ENCODE data around the gene EDARADD.

EDARADD gene

DNA sequence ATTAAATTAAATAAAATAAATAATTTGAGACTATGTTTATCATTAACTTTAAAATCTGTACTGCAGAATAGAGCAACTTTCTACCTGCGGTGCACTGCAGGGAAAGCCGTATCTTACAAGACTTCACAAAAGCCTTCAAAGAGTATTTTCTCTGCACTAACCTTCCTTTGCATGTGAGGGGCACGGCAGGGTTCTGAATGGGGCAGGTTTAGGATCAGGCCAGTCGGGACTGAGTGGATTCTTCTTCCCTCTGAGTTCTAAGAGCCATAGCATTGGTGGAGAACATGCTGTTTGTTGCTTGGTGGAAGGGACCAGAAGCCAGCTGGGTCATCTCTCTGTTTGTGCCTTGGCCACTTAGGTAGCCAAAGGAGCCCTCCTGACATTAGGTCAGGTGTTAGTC lies 74.5 kb downstream of the EDARADD start:
- Histone ChIP-seq H3K9me3 (ENCODE audit: low read length) (no peaks in the 10 kb centered on the region), H2AFZ (ENCODE audit: low read length) (no peak overlapping the region), H3K9ac (ENCODE audit: low read length) (no peak overlapping the region), H3K4me3 (ENCODE audit: low read depth, low read length, poor library complexity, severe bottlenecking) (no peak overlapping the region), H4K20me1 (ENCODE audit: insufficient read depth, low read length) (no peaks in the 10 kb centered on the region), H3K4me1 (ENCODE audit: insufficient read depth, low read length, severe bottlenecking) (no peaks in the 10 kb centered on the region), H3K9me2 (ENCODE audit: low read depth, low read length) (no peaks in the 10 kb centered on the region), H3F3A (ENCODE audit: insufficient read depth, low read length) (no peaks in the 10 kb centered on the region), H3K4me2 (ENCODE audit: low read length) (no peak overlapping the region), H3K36me3 (ENCODE audit: insufficient read depth, low read length) (no peaks in the 10 kb centered on the region), H3K27me3 (ENCODE audit: insufficient read depth, low read length) (no peaks in the 10 kb centered on the region; the same call in 1 of the 2 replicates), H3K27ac (ENCODE audit: low read depth, low read length, poor library complexity, severe bottlenecking) (no peak overlapping the region), H3K79me2 (ENCODE audit: insufficient read depth, low read length) (no peaks in the 10 kb centered on the region)
- TF ChIP-seq, protein P1, sequence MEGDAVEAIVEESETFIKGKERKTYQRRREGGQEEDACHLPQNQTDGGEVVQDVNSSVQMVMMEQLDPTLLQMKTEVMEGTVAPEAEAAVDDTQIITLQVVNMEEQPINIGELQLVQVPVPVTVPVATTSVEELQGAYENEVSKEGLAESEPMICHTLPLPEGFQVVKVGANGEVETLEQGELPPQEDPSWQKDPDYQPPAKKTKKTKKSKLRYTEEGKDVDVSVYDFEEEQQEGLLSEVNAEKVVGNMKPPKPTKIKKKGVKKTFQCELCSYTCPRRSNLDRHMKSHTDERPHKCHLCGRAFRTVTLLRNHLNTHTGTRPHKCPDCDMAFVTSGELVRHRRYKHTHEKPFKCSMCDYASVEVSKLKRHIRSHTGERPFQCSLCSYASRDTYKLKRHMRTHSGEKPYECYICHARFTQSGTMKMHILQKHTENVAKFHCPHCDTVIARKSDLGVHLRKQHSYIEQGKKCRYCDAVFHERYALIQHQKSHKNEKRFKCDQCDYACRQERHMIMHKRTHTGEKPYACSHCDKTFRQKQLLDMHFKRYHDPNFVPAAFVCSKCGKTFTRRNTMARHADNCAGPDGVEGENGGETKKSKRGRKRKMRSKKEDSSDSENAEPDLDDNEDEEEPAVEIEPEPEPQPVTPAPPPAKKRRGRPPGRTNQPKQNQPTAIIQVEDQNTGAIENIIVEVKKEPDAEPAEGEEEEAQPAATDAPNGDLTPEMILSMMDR (IDR thresholded peaks at IDR 0.05; ENCODE audit: low read length) = no peak
- TF ChIP-seq EZH2 (IDR thresholded peaks at IDR 0.05; ENCODE audit: borderline replicate concordance, low read length) = no peak

DNA sequence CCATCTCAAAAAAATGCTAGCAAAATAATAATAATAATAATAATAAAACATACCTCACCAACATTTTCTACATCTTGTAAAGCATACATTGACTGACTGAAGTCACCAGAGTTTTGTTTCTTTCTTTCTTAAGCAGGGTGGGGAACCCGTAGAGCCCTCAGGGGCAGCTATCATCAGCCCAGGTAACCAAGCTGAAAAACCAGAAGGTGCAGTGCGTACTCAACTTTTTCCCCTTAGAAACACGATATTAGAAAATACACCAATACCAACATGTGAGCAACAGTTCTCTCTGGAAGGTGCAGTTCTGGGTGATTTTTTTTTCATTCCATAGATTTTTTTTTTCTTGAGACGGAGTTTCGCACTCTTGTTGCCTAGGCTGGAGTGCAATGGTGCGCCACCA lies 75.4 kb downstream of the EDARADD start:
- TF ChIP-seq EZH2 (IDR thresholded peaks at IDR 0.05; ENCODE audit: borderline replicate concordance, low read length) = no peak
- TF ChIP-seq, protein P1 (IDR thresholded peaks at IDR 0.05; ENCODE audit: low read length) = no peak

DNA sequence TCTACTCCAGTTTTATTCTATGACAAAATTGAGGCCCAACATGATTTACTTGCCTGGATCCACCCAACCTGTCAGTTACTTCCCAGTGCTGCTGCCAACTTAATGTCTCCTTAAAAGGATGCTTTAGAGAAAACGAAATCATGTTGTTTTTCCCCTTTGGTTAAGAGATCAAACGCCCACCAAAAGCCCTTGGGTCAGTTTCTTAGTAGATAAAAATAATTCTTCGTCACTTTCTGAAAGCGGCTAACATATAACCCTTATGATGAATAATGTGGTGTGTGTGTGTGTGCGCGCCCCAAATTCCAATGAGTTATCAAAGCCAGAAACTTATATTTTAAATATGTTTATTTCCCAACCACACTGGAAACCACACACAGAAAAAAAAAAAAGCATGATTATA lies 77.0 kb downstream of the EDARADD start:
- Histone ChIP-seq H3K4me1 (ENCODE audit: insufficient read depth, low read length, severe bottlenecking) (no peaks in the 10 kb centered on the region), H3K9ac (ENCODE audit: low read length) (no peak overlapping the region), H3K36me3 (ENCODE audit: insufficient read depth, low read length) (no peaks in the 10 kb centered on the region), H3K9me2 (ENCODE audit: low read depth, low read length) (no peaks in the 10 kb centered on the region), H3K4me3 (ENCODE audit: low read depth, low read length, poor library complexity, severe bottlenecking) (no peak overlapping the region), H3K9me3 (ENCODE audit: low read length) (no peaks in the 10 kb centered on the region), H3K27ac (ENCODE audit: low read depth, low read length, poor library complexity, severe bottlenecking) (no peak overlapping the region), H3K79me2 (ENCODE audit: insufficient read depth, low read length) (no peaks in the 10 kb centered on the region), H4K20me1 (ENCODE audit: insufficient read depth, low read length) (no peaks in the 10 kb centered on the region), H2AFZ (ENCODE audit: low read length) (no peak overlapping the region), H3F3A (ENCODE audit: insufficient read depth, low read length) (no peaks in the 10 kb centered on the region), H3K27me3 (ENCODE audit: insufficient read depth, low read length) (no peaks in the 10 kb centered on the region), H3K4me2 (ENCODE audit: low read length) (no peak overlapping the region)
- TF ChIP-seq, protein P1 (IDR thresholded peaks at IDR 0.05; ENCODE audit: low read length) = no peak
- TF ChIP-seq EZH2 (IDR thresholded peaks at IDR 0.05; ENCODE audit: borderline replicate concordance, low read length) = no peak

More for the DNA sequence above, 75.4 kb downstream of the EDARADD start:
- Histone ChIP-seq H3K9ac (ENCODE audit: low read length) (no peak overlapping the region), H3K79me2 (ENCODE audit: insufficient read depth, low read length) (no peaks in the 10 kb centered on the region), H3K27me3 (ENCODE audit: insufficient read depth, low read length) (no peaks in the 10 kb centered on the region), H3K4me1 (ENCODE audit: insufficient read depth, low read length, severe bottlenecking) (no peaks in the 10 kb centered on the region), H3K36me3 (ENCODE audit: insufficient read depth, low read length) (no peaks in the 10 kb centered on the region), H3K9me2 (ENCODE audit: low read depth, low read length) (no peaks in the 10 kb centered on the region), H3K27ac (ENCODE audit: low read depth, low read length, poor library complexity, severe bottlenecking) (no peak overlapping the region), H3K4me3 (ENCODE audit: low read depth, low read length, poor library complexity, severe bottlenecking) (no peak overlapping the region), H3F3A (ENCODE audit: insufficient read depth, low read length) (no peaks in the 10 kb centered on the region), H4K20me1 (ENCODE audit: insufficient read depth, low read length) (no peaks in the 10 kb centered on the region), H3K9me3 (ENCODE audit: low read length) (no peaks in the 10 kb centered on the region), H3K4me2 (ENCODE audit: low read length) (no peak overlapping the region), H2AFZ (ENCODE audit: low read length) (no peak overlapping the region)

Data from OCI-LY1 (cell line).